GM21717 (cell line): ENCODE data around the gene ENPP4.
"Not testable (repeated sequence)": the region's sequence is repeated elsewhere in the genome, so short reads cannot be mapped to it uniquely, and the experiment has no call there.

Experiments
- ATAC-seq: cut with Tn5 transposase; IDR thresholded peaks from one replicate; pipeline ENCODE4 v1.9.1; 2021; ENCODE audit warnings: mild to moderate bottlenecking, moderate library complexity; ENCODE audit not compliant: unreplicated experiment

ENPP4 gene

DNA sequence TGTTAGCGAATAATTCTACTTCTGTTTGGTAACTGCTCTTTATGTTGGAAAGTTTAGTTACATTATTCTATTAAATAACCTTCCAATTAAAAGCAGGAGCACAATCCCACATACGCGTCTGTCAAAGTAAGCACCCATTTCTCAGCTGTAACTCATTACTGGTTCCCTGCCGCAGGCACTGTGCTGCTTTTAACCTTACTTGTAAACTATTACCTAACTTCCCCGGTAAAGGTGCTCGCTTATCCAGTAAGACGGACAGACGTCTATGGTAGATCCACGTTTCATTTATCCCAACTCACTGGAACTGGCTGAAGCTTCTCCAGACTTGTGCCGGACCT, 529 bp upstream of the ENPP4 start:
- ATAC-seq = peak; percentile 15

DNA sequence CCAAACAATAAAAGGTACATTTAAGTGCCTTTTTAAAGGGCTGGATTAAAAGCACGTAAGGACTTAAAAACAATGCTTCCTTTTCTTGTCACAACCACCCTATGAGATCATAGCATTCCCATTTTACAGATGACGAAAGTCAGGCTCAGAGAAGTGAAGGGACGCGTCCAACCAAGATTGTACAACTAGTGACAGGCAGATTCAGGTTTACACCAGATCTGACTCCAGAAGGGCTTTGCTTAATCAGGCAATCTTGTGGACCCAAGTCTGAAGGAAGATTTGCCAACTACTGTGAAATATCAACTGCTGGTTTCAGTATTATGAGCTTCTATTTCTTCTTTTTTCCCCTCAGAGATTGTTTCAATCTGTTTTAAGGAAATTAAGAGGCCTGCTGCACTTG, 877 bp downstream of the ENPP4 start:
- no peak for ATAC-seq

DNA sequence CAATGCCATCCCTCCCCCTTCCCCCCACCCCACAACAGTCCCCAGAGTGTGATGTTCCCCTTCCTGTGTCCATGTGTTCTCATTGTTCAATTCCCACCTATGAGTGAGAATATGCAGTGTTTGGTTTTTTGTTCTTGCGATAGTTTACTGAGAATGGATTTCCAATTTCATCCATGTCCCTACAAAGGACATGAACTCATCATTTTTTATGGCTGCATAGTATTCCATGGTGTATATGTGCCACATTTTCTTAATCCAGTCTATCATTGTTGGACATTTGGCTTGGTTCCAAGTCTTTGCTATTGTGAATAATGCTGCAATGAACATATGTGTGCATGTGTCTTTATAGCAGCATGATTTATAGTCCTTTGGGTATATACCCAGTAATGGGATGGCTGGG, 1.5 kb downstream of the ENPP4 start:
- not testable (repeated sequence) for ATAC-seq

DNA sequence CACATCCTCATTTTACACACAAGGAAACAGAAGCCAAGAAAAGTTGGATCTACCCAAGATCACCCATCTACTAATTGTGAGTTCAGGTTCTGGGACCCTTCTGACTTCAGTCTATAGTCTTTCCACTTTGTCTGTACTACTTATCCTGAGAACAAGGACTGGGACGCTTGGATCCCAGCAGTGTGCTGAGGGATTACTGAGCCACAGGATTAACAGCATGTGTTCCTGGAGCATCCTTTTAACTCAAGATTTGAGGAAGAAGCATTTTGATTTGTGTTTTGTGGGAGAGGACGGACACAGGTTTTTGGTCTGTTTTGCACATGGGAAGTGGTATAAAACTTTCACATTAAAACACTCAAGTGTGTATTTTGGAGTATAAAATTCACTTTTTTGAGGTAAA, 4.4 kb downstream of the ENPP4 start:
- ATAC-seq = no peak

DNA sequence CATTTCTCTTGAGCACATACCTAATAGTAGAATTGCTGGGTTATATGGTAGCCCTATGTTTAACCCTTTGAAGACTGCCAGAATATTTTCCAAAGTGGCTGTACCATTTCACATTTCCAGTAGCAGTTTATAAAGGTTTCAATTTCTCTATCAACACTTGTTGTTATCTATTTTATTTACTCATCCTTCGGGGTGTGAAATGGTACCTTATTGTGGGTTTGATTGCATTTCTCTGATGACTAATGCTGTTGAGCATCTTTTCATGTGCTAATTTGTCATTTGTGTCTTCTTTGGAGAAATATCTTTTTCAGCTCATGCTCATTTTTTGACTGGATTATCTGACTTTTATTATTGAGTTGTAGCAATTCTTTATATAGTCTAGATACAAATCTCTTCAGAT, 5.4 kb downstream of the ENPP4 start:
- no peak for ATAC-seq

DNA sequence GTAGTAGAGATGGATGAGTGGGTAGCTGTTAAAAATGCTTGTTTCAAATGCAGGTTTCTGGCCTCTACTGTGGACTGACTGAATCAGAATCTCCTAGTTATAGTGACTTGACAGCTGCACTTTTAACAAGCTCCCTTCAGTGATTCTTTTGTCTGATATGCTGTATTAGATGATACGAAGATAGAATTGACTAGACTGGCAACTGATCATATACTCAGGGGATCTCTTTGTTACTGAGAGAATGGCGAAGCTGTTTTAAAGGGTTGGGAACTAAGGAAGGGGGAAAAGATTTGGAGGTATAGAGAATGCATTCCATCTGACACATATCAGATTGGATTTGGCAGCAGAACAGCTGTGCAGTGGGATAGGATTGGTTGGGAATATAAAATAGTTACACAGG, 7.0 kb downstream of the ENPP4 start:
- ATAC-seq = no peak

DNA sequence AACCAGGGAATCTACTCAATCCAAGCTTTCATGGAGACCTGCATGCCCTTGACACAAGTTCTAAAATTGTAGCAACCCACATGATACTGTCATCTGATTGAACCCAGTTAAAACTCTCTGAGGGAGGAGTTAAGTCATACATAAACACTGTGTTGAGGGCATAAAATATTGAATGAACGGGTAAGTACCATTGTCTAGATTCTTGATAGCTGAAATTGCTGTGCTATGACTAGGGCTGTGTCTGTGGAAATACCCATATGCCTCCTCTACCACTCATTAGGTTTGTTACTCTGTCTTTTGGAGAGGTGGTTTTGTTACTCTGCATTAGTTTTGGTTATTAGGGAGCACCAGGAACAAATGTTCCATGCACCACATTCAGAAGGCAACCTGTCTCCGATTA, 7.6 kb downstream of the ENPP4 start:
- ATAC-seq = peak; percentile 40

DNA sequence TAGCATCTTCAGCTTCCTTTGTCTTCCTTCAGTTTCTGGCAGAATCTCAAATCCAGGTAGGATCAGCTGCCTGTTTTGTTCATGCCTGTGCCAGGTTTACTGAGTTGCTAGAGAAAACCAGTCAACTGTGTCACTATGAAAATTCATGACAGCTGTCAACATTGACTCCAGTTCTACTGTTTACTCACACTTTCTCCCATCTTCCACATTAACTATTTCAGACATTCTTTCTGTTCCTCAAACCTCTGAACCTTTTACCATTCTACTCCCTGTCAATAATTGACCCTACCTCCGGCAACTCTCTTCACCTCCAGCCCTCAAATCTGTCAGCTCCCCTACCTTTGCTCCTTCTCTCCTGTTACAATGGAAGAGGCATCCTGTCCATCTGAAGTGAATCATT, 8.5 kb downstream of the ENPP4 start:
- peak; percentile 81 for ATAC-seq

DNA sequence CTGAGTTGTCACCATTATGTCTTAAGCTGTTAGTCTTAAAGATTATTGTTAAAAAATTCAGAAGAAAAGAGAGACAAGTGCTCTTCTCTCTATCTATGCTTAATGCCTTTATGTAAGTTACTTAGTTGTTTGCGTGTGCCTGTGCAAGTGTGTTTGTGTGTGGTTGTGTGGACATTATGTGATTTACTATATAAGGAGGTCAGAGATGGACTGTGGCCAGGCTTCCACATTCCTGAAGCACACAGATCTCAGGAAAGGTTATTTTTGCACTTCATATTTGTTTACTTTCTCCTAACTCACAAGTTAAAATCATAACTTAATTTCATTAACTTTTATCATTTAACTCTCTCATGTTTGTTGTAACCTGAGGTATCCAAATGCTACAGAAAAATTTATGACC, 14.5 kb downstream of the ENPP4 start:
- ATAC-seq = no peak

DNA sequence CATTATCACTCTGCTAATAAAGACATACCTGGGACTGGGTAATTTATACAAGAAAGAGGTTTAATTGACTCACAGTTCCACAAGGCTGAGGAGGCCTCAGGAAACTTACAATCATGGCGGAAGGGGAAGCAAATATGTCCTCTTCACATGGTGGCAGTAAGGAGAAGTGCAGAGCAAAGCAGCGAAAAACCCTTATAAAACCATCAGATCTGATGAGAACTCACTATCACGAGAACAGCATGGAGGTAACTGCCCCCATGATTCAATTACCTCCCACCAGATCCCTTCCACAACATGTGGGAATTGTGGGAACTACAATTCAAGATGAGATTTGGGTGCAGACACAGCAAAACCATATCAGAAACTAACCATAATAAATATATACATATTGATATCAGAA, 19.3 kb downstream of the ENPP4 start:
- ATAC-seq = not testable (repeated sequence)

DNA sequence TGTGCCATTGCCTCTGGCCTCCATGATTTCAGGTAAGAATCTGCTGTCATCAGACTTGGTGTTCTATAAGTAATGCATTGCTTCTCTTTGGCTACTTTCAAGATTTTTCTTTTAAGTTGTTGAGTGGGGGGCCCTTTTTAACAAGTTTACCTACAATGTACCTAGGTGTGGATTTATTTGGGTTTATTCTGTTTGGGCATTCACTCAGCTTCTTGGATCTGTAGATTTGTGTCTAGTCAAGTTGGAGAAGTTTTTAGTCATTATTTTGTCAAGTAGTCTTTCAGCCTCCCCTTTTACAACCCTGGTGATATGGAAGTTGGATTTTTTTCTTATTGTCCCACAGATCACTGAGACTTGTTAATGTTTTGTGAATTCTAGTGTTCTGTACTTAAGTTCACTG, 26.9 kb downstream of the ENPP4 start:
- no peak for ATAC-seq

DNA sequence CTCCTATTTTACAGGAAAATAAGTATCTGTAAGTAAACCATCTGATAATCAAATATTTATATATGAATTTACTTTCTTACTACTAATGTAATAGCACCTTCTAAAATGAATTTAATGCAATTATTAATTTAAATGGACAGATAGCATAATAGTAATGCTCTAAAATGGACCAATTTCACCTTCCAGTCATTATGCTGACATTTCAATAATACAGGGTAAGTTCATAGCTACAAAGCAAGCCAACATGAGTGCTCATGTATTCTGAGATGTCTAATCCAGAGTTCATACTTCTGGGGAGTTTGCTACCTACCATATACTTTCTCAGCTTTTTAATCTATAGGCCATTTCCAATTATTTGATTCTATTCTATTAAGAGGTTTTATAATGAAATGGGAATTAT, 29.4 kb downstream of the ENPP4 start:
- ATAC-seq = no peak

DNA sequence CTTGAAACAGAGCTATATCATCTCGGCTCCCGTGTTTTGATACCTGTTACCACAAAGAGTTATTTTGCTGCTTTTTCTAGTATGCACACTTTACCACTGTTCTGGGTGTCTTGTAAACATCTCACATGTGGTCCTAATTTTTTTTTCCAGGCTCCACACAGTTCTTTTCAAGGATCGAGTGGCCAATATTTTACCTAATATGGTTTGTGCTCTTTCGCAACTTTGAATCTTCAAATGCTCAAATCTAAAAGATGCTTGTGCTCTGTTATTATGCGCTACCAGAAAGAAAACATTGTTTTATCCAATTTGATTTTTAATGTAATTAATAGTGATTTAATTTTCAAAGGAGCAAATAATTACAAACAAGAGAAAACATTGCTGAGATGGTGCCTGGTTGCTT, 30.3 kb downstream of the ENPP4 start:
- ATAC-seq = no peak

DNA sequence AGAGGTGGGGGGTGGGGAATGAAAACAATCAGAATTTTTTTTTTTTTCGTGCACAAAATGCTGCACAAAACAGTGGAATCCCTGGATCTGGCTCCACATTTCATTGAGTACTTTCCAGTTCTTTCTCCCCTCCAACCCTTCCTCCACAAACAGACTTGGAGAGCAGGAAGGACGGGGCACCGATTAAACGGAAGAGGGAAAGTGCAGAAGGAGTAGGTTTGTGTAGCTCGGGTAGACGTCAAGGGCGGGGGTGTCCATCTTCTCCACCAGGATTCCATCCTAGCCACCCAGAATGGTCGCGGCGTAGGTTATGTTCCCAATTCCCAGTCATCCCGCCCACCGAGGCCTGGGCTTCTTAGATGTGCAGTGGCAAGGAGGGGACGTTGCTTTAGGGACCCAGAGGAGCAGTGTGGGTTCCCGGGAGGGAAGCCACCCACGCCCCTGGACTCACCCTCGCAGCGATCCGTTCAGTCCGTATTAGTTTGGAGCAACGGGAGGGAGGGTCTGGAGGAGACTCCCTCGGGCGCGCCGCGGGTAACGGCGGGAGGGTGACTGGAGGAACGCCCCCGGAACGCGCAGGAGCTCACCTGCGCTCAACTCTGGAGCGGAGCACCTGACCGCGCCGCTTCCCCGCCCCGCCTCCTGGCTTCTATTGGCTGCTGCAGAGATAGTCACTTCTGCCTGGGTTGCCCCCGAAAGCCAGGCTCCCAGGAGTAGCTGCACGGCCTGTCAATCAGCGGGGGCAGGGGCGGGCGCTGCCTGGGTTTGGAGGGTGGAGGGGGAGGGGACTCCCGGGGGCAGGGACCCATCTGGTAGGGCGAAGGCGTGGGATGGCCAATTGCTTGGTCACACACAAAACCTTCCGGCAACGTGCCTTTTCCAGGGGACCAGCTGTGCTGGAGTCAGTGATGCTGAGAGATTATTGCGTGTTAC, 40.8 kb downstream of the ENPP4 start, which contains the start of gene ENPP5:
TSS of gene ENPP5 (minus strand) at position 624 of the 933 bp plus-strand sequence. CDS start 2,718 bp downstream, outside the sequence.
- peak; percentile 91 for ATAC-seq

DNA sequence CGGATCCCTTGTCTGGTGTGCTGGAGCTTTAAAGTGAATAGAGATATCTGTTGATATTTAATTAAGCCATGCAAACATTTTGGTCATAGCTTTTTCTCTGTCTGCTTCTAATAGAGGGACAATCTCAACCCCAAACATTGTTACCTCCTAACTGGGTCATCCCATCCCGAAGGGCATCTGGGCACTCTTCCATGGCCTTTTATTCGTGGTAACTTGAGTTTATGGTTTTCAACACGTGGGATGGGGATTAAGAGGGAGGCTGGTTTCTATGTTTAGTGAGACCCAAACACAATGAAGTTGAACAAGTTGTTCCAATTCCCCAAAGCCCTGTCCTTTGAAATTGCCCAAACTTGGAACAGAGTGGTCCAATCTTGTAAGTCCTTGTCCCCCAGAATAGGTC, 42.4 kb downstream of the ENPP4 start:
- no peak for ATAC-seq

DNA sequence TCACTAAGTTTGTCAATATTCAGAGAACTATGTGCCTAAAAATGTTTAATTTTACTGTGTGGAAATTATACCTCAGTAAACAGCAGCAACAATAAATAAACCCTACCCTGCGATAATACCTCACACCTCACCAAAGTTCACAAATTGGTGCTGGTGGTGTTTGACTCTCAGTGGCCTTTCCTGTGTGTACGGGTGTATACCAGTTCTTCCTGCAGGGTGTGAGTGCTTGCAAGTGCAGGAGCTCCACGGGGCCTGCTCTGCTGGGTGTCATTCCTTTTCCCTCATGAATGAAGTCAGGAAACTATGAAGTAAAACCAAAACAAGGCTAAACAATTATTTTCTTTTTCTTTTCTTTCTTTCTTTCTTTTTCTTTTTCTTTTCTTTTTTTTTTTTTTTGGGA, 45.1 kb downstream of the ENPP4 start:
- no peak for ATAC-seq

DNA sequence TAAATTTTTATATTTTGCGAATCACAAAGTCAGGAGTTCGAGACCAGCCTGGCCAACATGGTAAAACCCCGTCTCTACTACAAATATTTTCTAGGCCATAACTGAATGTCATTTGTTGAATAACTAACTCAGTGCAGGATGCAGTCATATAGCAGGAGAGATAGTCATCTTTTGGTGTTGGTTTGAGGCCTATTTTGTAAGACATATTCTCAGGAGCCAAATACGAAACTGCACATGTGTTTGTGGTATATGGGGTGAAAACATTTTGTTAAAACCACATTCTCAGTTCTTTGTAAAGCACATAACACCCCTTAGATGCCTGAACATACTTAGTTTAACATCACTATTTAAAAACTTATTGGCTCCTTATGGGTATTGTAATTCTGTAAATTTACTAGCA, 45.7 kb downstream of the ENPP4 start:
- peak; percentile 73 for ATAC-seq

DNA sequence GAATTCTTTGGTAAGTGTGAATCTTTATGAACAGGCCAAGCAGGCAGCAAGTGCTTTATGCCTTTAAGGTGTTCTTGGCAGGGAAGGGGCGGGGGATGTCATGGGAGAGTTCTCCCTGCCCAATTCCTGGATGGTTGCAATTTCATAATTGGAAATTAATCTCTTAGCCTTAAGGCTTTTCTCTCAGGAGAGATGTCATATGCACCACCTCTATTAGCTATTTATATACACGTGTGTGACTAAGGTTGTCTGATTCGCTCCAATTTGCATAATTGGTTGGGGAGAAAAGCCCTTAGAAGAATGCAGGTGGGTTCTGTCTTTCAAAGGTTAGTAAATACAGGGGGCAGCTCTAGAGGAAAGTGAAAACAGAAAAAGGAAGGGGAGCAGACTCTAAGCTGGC, 46.2 kb downstream of the ENPP4 start:
- ATAC-seq = peak; percentile 58

DNA sequence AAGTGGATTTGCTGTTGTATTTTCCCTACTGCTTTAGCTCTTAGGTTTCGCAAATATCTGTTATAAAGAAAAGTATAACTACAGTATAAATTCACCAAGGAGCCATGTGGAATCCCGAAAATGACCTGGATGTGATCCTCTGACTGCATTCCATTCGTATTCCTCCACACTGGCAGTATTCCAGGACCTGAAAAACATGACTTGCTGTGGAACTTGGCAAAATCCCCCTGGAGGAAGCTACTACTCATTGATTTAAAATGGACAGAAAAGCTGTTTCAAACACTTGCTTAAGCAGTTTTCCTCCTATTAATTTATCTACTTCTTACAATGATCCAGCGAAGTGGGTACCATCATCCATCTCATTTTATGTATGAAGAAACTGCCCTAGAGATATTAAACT, 54.3 kb downstream of the ENPP4 start:
- no peak for ATAC-seq

DNA sequence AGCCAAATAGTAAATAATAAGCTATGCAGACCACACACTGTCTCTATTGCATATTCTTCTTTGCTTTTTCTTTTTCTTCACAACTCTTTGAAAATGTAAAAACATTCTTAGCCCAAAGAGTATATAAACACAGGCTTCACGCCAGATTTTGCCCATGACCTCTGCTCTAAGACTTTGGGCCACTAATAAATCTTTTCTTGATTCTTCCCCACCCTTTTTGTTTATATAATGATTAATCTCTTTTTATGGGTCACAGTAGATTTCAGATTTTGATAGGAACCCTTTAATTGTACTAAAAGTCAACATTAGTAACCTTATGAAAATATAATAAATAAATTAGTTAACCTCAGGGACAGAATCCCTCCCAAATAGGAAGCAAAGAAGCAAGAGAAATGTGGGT, 56.8 kb downstream of the ENPP4 start:
- no peak for ATAC-seq

DNA sequence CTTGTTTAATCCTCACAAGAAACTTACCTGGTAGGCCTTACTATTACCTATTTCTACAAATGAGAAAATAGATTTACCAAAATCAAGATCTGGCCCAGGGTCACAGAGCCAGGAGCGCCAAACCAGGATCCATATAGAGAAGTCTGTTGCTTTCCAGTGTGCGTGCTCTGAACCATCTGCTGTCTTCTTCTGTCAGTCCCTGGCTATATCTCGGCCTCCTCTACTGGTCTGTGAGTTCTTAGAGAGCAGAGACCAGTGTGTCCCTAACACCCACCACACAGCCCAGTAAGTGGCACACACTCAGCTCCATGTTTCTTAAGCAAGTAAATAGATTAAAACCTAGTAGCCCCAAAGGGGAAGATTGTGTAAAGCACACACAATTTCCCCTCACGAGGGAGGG, 59.9 kb downstream of the ENPP4 start:
- ATAC-seq = no peak

DNA sequence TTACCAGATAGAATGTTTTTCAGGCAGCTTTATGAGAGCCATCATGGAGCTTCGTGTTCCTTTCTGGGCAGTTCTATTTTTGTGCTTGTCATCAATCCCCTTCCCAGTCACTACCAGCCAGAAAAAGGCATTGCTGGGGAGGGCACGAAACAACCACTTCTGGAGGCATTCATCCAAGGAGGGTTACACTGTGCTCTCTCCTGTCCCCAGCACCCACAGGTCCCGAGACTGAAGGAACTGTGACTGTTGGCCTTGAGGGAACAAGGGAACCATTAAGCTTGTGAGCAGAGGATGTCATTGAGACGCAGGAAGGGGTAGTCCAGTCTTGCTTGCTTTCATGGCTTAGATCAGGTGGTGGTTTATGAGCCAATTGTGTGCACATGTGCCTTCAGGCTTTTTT, 61.1 kb downstream of the ENPP4 start:
- ATAC-seq = no peak

DNA sequence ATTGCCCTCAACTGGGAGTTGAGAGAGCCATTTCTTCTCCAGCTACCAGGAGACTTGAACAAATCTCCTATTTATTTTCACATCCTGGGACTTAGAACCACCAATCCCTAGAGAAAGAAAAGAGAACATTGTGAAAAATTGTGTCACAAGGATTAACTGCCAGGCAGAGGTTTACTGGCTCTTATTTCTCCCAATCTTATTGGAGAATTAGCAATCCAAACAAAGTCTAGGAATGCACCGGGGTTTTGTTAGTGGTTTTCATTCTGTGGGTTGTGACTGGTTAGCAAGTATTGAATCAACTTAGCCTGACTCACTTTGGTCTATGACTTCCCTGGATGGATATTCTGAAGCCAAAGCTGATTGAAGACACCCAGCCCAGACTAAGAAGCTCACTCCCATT, 62.2 kb downstream of the ENPP4 start:
- no peak for ATAC-seq
